ENCODE results near the gene CMSS1.

CMSS1 gene

GRCh38 chr3:99871231-99872045 lies 53.8 kb downstream of the CMSS1 start:
- no peak for DNase-seq (ENCODE audit: low read depth)
- no peak overlapping the region for H3K4me3 ChIP-seq (ENCODE audit: low read length)
- TF ChIP-seq, protein P1, sequence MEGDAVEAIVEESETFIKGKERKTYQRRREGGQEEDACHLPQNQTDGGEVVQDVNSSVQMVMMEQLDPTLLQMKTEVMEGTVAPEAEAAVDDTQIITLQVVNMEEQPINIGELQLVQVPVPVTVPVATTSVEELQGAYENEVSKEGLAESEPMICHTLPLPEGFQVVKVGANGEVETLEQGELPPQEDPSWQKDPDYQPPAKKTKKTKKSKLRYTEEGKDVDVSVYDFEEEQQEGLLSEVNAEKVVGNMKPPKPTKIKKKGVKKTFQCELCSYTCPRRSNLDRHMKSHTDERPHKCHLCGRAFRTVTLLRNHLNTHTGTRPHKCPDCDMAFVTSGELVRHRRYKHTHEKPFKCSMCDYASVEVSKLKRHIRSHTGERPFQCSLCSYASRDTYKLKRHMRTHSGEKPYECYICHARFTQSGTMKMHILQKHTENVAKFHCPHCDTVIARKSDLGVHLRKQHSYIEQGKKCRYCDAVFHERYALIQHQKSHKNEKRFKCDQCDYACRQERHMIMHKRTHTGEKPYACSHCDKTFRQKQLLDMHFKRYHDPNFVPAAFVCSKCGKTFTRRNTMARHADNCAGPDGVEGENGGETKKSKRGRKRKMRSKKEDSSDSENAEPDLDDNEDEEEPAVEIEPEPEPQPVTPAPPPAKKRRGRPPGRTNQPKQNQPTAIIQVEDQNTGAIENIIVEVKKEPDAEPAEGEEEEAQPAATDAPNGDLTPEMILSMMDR (IDR thresholded peaks at IDR 0.05; ENCODE audit: insufficient read depth, low read depth, low read length, missing control alignments), result no peak

DNA sequence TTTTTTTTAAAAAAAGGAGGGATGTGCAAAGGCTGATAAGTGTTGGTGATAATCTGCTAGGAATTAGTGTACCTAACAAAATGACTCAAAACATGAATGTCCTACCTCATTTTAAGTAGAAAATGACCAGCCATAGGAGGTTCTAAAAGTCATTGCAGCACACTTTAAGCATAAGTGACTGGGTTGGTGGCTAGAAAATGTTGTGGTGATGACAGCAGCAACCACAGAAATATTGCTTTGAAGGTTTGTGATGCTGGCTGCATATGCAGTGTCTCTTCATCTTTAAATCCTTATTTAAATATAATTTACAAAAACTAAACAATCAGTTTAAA lies 55.2 kb downstream of the CMSS1 start:
- DNase-seq (ENCODE audit: low read depth), result no peak
- H3K4me3 ChIP-seq (ENCODE audit: low read length), result no peak overlapping the region
- TF ChIP-seq, protein P1 (IDR thresholded peaks at IDR 0.05; ENCODE audit: insufficient read depth, low read depth, low read length, missing control alignments), result no peak

DNA sequence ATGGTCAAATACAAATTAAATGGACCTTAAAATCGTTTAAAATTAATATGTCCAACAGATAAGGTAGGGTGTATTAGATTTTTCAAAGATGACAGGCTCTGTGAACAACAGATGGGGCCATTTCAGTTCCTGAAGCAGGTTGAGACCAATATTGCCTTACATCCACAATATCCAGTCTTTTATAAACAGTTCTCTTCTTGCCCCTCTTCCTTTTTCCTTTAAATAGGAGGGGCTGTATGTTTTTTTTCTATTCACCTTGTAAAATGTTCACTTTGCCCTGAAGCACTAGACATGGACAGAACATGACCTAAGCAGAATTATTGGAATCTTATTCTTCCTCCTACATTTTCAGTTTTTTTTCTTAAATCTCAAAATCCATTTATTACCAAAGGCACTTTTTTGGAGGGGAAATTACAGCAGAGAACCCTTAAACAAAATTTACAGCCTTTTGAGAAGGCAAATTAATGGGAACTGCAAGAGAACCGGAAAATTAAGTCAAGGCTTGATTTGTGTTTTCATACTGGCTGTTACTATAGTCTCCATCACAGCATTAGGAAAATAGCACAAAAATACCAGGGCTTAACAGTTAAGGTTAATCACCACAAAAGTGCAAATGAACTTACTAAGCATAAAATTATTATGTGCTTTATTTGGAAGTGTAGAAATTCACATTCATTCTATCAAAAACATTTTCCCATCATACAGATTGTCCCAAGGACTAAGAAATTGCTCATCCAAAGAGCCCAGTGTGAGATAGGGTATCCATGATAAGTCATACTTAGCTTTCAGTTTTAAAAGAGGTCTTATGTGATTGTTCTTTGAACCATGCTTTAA lies 55.8 kb downstream of the CMSS1 start:
- DNase-seq (ENCODE audit: low read depth), result no peak
- TF ChIP-seq, protein P1 (IDR thresholded peaks at IDR 0.05; ENCODE audit: insufficient read depth, low read depth, low read length, missing control alignments), result no peak
- peak overlapping the region; percentile 68 for H3K4me3 ChIP-seq (ENCODE audit: low read length)

DNA sequence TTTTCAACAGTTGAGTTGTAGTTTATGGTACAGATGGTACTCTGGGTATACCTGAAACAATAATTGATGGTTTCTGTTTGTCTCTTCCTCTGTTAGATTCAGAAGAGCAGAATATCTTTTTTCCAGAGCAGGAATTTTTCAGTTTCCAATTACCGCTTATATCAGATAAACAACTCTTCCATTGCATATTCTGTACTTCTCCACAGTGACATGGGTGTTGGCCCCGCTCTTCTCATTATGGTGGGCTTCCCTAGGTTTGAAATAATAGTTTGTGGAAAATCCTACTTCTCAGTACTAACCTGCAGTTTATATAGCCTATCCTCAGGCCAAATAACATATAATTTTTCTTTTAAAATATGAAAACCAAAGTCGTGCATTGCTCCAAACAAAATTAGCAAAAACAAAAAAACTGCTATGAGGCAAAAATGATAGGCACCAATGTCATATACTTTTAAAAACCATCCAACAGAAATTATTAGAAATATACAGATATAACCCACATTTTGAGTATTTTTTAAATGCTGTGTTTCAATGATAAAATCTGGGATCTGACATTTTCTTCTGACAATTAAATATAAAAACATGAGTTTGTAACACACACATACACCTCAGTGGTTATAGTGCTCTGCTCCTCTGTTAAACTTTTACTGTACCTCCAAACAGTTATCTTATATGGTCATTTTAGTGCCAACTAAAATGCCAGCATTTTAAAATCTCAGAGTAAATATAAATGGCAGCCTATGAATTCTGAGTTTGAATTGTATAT lies 56.8 kb downstream of the CMSS1 start:
- no peak for DNase-seq (ENCODE audit: low read depth)
- peak overlapping the region; percentile 68 for H3K4me3 ChIP-seq (ENCODE audit: low read length)
- TF ChIP-seq, protein P1 (IDR thresholded peaks at IDR 0.05; ENCODE audit: insufficient read depth, low read depth, low read length, missing control alignments), result no peak

DNA sequence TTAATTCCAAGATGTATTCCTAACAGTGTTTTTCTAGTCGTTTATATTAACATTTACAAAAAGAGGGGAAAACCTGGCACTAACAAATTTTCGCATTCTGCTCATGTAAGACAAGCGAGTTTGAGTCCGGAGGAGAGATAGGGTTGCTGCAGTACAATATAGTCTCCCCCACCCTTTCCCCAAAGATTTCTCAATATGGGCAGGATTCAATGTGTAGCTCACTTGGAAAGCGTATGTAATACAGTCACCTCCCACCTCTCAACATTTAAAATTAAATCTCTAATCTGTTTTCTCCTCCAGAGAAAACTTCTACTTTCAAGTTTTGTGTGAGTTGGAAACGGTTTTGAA lies 57.9 kb downstream of the CMSS1 start:
- peak overlapping the region; percentile 68 for H3K4me3 ChIP-seq (ENCODE audit: low read length)
- TF ChIP-seq, protein P1 (IDR thresholded peaks at IDR 0.05; ENCODE audit: insufficient read depth, low read depth, low read length, missing control alignments), result no peak
- peak; percentile 65 for DNase-seq (ENCODE audit: low read depth)

DNA sequence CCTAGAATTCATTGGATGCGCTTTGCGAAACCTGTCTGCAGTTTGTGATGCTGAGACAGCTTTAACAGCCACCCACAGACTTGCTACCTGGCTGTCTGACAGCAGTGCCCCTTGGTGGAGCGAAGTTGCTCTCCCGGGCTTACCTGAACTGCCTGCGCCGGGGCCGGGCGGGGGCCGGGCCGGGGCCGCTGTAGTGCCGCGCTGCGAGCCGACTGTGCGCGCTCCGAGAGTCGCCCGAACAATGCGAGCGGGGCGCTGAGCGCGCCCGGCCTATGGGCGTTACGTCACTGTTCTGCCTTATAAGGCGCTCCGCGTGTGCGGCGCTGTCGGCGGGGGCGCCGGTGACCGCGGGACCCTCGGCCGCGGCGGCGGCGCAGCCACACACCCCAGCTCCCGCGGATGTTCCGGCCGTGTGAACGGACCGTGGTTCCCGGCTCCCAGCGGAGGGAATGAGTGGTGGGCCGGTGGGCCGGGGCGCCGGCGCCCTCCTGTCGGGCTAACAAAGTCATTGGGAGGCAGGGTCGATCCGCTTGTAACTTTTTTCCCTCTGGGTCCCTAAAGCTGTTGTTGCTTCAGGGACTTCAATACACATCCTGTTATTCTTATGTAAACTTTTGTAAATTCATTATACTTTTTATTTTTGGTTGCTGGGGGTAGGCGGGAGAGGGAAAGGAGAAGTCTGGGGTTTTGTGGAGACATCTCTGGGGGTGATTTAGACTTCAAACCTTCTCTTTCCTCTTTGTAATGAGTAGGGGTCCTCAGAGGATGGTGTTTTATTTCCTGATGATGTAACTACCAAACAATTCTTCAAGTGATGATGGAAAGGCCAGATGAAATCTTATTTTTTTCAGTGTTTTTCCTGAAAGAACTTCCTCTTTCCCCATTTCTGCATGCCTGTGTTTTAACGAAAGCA lies 58.5 kb downstream of the CMSS1 start:
- peak; percentile 85 for DNase-seq (ENCODE audit: low read depth)
- TF ChIP-seq, protein P1 (IDR thresholded peaks at IDR 0.05; ENCODE audit: insufficient read depth, low read depth, low read length, missing control alignments), result no peak
- H3K4me3 ChIP-seq (ENCODE audit: low read length), result peak overlapping the region; percentile 68

All from epithelial cell of esophagus (primary cell).